Fibroblast of villous mesenchyme (primary cell): ENCODE measurements around the gene DCN. TPM values are rescaled to one million over a fixed set of nuclear protein-coding genes. Genes with fewer than 3 reads are reported as not detected.
A peak's percentile ranks its signal among the peaks of the same experiment; 100 is the strongest.
"Not testable (repeated sequence)": the region's sequence is repeated elsewhere in the genome, so short reads cannot be mapped to it uniquely, and the experiment has no call there.

Experiments
- DNase-seq: peaks from one replicate; pipeline ENCODE4 v3.0.0-alpha.2; 2010; ENCODE audit warnings: low read depth
- H3K4me3 ChIP-seq: 2 replicates; pipeline ENCODE4 v1.5.1; 2011; ENCODE audit warnings: low read depth, mild to moderate bottlenecking, low read length
- total RNA-seq: library from RNA; depleted of rRNA; stranded (reverse); fragments of >200 nt; gene quantifications from 2 replicates; pipeline ENCODE4 v1.2.3, GENCODE V29; 2012
- TF ChIP-seq, protein P1 (sequence below): IDR thresholded peaks from 2 replicates; pipeline ENCODE4 v1.5.1; 2012; ENCODE audit warnings: low read depth, mild to moderate bottlenecking, low read length; ENCODE audit not compliant: insufficient read depth

DCN gene
- total RNA-seq, 1 donor, result 125 TPM

DNA sequence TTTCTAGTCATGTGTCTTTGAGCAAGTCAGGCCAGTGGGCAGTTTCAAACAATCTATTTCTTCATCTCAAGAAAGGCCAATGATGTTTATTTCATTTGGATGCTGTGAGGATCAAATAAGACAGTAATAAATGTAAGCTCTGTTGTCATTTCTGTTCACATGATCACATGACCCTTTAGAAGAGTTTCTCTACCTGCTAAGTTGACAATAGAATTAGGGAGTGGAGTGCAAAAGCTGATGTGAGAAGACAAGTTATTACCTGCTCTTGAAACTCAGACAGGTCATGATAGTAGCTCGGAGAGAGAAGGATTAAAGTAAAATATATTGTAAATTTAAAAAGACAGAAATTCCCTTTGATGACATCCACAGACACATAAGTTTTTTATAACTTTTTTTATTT lies 37.3 kb upstream of the DCN start:
- TF ChIP-seq, protein P1, sequence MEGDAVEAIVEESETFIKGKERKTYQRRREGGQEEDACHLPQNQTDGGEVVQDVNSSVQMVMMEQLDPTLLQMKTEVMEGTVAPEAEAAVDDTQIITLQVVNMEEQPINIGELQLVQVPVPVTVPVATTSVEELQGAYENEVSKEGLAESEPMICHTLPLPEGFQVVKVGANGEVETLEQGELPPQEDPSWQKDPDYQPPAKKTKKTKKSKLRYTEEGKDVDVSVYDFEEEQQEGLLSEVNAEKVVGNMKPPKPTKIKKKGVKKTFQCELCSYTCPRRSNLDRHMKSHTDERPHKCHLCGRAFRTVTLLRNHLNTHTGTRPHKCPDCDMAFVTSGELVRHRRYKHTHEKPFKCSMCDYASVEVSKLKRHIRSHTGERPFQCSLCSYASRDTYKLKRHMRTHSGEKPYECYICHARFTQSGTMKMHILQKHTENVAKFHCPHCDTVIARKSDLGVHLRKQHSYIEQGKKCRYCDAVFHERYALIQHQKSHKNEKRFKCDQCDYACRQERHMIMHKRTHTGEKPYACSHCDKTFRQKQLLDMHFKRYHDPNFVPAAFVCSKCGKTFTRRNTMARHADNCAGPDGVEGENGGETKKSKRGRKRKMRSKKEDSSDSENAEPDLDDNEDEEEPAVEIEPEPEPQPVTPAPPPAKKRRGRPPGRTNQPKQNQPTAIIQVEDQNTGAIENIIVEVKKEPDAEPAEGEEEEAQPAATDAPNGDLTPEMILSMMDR, result no peak
- no peak for DNase-seq
- no peak overlapping the region for H3K4me3 ChIP-seq

DNA sequence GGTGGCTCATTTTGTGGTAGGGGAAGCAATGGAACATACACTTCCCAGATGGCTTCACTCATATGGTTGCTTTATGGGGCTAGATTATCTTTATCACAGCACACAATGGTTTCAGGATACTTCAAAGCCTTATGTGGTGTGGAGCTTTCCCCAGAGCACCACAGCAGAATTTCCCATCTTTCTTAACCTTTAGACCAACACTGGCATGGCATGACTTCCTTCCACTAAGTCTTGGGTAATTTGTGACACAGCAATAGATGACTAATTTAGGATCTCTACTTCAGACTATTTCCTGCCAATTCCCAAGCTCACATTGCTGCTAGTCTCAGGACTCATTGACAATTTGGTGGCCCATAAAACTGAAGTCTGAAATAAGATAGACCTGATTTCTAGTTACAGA lies 36.9 kb upstream of the DCN start:
- TF ChIP-seq, protein P1, result no peak
- no peak overlapping the region for H3K4me3 ChIP-seq
- DNase-seq, result peak; percentile 86

DNA sequence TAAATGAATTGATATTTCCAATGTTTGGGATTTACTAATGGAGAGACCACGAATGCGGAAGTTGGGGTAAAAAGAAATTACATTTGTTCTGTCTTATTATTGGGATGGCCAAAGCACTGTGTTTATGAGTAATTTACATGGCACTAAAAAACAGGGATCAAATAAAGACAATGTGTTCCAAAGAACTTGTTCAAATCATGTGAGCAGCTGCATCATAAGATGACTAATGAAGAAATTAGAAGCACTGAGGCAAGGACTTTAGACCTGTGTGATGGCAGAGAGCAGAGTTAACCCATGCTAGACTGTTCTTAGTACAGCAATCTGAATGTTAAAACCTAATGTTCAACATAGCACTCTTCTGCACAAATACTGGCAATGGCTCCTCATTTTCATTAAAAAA lies 34.3 kb upstream of the DCN start:
- TF ChIP-seq, protein P1, result no peak
- DNase-seq, result no peak
- H3K4me3 ChIP-seq, result no peak overlapping the region

DNA sequence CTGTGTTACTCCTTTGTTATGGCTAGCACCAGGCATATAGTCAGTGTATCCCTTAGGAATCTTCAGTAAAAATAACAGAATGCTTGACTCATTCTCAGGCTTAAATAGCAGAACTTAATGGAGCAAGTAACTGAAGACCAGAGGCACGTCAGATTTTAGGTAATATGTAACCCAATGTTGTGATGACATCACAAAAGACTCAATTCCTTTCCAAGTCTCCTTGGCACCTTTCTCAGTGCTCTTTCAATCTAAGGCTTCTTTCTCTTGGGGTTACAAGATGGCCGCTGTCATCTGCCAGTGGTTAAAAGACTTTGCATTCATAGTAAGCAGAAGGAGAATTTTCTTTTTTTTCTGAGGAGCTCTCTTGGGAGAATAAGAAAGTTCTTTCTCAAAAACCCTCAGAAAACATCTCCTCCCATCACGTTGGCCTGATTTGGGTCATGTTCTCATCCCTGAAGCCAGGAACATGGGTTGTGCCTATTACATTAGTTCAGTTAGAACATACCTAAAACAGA lies 33.4 kb upstream of the DCN start:
- peak; percentile 41 for DNase-seq
- H3K4me3 ChIP-seq, result no peak overlapping the region
- TF ChIP-seq, protein P1, result no peak

DNA sequence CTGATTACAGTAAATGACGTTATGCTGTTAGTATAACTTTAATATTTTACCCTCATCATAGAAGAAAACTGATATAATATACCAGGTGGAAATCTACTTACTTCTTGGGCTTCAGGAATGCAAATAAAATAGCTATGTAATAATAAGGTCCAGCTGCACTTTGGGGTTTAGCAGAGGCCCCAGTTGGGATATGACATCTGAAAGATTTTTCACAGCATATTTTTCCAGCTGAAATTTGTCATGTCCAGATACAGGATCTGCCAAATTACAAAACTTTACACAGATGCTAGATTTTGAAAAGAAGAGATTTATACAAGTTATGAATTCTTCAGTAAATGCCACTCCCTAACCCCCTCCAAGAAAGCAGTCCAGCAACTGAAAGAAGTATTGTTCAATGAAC lies 29.2 kb upstream of the DCN start:
- no peak overlapping the region for H3K4me3 ChIP-seq
- TF ChIP-seq, protein P1, result no peak
- DNase-seq, result no peak

DNA sequence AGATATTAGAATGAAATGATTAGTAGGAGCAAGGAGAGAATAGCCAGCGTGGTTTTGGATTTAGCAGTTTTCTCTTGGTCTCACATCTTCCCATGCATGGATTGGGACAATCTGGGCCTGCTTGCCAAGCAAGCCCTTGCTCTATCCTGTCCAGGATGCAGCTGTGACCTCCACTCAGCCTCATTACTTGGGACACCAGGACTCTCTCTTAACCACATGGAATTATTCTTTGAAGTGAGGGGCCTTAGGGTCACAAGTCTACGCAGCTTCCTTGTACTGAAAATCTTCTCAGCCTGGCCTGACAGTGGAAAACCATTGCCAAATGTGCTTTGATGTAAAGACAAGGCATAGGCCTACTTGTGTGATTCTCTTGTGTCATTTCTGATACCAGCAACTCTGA lies 28.0 kb upstream of the DCN start:
- no peak overlapping the region for H3K4me3 ChIP-seq
- no peak for DNase-seq
- TF ChIP-seq, protein P1, result no peak

DNA sequence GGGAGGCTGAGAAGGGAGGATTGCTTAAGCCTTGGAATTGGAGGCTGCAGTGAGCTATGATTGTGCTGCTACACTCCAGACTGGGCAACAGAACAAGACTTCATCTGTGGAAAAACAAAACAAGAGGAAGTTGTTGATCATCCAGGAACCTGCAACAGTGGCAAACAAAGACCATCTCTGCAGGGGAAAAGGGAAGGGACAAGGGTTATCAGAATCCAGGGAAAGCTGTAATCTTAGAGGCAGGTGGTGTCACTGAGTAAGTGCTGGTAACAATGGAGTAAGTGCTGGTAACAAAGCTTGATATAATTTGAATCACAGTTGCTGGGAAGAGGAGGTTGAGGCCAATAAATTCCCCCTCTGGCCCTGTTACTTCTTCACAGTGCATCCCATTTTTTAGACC lies 27.5 kb upstream of the DCN start:
- no peak overlapping the region for H3K4me3 ChIP-seq
- no peak for DNase-seq
- TF ChIP-seq, protein P1, result no peak

DNA sequence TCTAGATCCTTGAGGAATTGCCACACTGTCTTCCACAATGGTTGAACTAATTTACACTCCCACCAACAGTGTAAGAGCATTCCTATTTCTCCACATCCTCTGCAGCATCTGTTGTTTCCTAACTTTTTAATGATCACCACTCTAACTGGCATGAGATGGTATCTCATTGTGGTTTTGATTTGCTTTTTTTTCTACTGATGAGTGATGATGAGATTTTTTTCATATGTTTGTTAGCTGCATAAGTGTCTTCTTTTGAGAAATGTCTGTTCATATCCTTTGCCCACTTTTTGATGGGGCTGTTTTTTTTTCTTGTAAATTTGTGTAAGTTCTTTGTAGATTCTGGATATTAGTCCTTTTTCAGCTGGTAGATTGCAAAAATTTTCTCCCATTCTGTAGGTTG lies 24.7 kb upstream of the DCN start:
- H3K4me3 ChIP-seq, DNase-seq: not testable (repeated sequence)
